GM13977 (cell line): ENCODE measurements around the gene CCN5.

ENCODE experiments used
- DNase-seq: peaks from one replicate; pipeline ENCODE4 v3.0.0; 2012; ENCODE audit warnings: low spot score
- in situ Hi-C: fragments of 300-500 bp; cut with MboI; formaldehyde crosslinking; loops from one replicate; pipeline ENCODE4 v1.12.0; 2022; ENCODE audit warnings: low sequenced_read_pairs, low pct_unique_long_range_greater_than_20kb, mixed read lengths, inconsistent platforms; ENCODE audit not compliant: unreplicated experiment
- TF ChIP-seq, protein P1 (sequence below): IDR thresholded peaks from 2 replicates; pipeline ENCODE4 v1.5.1; 2012; ENCODE audit warnings: mild to moderate bottlenecking, control low read depth; ENCODE audit not compliant: insufficient read depth; ENCODE audit errors: extremely low read depth, missing control alignments

The CCN5 gene

GRCh38 chr20:44715499-44716308 lies 535 bp downstream of the CCN5 start:
- TF ChIP-seq, protein P1, sequence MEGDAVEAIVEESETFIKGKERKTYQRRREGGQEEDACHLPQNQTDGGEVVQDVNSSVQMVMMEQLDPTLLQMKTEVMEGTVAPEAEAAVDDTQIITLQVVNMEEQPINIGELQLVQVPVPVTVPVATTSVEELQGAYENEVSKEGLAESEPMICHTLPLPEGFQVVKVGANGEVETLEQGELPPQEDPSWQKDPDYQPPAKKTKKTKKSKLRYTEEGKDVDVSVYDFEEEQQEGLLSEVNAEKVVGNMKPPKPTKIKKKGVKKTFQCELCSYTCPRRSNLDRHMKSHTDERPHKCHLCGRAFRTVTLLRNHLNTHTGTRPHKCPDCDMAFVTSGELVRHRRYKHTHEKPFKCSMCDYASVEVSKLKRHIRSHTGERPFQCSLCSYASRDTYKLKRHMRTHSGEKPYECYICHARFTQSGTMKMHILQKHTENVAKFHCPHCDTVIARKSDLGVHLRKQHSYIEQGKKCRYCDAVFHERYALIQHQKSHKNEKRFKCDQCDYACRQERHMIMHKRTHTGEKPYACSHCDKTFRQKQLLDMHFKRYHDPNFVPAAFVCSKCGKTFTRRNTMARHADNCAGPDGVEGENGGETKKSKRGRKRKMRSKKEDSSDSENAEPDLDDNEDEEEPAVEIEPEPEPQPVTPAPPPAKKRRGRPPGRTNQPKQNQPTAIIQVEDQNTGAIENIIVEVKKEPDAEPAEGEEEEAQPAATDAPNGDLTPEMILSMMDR, result no peak
- in situ Hi-C loops, result no loop called here
- no peak for DNase-seq

- TF ChIP-seq, protein P1, result no peak
- no peak for DNase-seq
- in situ Hi-C loops, result no loop called here
Measured at GRCh38 chr20:44716309-44717106, 1.3 kb downstream of the CCN5 start.

GRCh38 chr20:44717986-44718385 lies 2.8 kb downstream of the CCN5 start:
- TF ChIP-seq, protein P1, result no peak
- in situ Hi-C loops, result no loop called here
- DNase-seq, result no peak

DNA sequence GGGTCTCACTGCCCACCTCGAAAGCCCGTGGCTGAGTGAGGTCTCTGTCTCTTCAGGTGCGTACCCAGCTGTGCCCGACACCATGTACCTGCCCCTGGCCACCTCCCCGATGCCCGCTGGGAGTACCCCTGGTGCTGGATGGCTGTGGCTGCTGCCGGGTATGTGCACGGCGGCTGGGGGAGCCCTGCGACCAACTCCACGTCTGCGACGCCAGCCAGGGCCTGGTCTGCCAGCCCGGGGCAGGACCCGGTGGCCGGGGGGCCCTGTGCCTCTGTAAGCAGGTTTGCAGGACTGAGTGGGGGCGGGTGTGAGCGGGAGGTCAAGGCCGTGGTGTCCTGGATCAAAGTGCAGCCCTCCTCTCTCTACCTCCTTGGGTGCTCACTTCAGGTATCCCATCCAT lies 4.7 kb downstream of the CCN5 start:
- TF ChIP-seq, protein P1, result no peak
- DNase-seq, result no peak
- in situ Hi-C loops, result no loop called here

- in situ Hi-C loops, result no loop called here
- TF ChIP-seq, protein P1, result no peak
- no peak for DNase-seq
Measured at GRCh38 chr20:44720621-44720996, 5.4 kb downstream of the CCN5 start.

DNA sequence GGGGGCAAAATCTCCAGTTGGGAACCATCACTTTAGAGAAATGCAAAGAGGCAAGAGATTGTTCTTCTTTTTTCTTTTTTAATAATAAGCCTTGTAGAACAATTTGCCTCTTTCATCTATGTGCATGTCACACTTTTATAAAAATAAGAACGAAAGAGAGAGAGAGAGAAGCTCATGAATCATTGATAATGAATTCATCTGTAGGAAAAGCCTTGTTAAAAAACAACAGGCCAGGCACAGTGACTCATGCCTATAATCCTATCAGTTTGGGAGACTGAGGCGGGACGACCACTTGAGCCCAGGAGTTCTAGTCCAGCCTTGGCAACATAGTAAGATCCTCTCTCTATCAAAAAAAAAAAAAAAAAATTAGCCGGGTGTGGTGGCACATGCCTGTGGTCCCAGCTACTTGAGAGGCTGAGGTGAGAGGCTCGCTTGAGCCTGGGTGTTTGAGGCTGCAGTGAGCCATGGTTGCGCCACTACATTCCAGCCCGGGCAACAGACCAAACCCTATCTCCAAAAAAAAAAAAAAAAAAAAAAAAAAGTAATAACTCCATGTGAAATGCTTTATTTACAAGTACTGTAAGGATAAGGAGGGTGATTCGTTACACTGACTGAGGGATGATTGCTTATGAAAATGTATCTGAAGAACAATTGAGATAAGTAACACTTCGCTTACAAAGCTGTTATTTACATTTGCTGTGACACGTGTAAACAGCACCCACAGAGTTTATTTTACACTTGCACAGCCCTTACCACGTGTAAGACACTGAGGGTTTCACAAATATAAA lies 6.0 kb downstream of the CCN5 start:
- TF ChIP-seq, protein P1, result no peak
- no peak for DNase-seq
- in situ Hi-C loops, result no loop called here
